ENCODE results near the gene SGCD. TPM values are rescaled to one million over a fixed set of nuclear protein-coding genes. Genes with fewer than 3 reads are reported as not detected.

Gene SGCD
- total RNA-seq, 1 experiment from 2014 or later: not detected

DNA sequence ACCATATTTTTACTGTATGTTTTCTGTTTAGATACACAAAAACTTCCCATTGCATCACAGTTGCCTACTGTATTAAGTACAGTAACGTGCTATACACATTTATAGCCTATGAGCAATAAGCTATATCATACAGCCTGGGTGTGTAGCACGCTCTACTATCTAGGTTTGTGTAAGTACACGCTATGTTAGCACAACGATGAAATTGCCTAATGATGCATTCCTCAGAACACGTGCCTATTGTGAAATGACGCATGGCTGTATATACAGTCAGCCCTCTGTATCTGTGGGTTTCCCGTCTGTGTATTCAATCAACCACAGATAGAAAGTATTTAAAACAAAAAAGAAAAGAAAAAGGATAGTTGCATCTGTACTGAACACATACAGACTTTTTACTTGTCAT, 64.2 kb downstream of the SGCD start:
- intact Hi-C loops (cut with micrococcal nuclease; ENCODE audit: unreplicated experiment) (no loop called here), in situ Hi-C loops (cut with HindIII; ENCODE audit: low pct_unique_long_range_greater_than_20kb, low sequenced_read_pairs) (no loop called here)
- ChIA-PET CTCF (no interaction called here), POLR2A (no interaction called here)
- no peaks in the 10 kb centered on the region for H3K4me1 ChIP-seq (ENCODE audit: control insufficient read depth, insufficient read depth, low read length)
- ATAC-seq: no peak
- no peaks in the 10 kb centered on the region for H3K36me3 ChIP-seq (ENCODE audit: control insufficient read depth, insufficient read depth, low read length)
- no peak overlapping the region for H3K4me3 ChIP-seq (ENCODE audit: low read depth in 2 of 2, low read length in 2 of 2)
- no peaks in the 10 kb centered on the region for H3K27me3 ChIP-seq (ENCODE audit: control insufficient read depth, insufficient read depth, low read length)
- H3K9me3 ChIP-seq (ENCODE audit: control insufficient read depth, insufficient read depth, low read depth, low read length): no peaks in the 10 kb centered on the region
- BruUV-seq (replicated peaks): no TSS peak
- TF ChIP-seq TCF7L2 (IDR thresholded peaks at IDR 0.05; ENCODE audit: low read depth, low read length): no peak
- TF ChIP-seq SIN3A (IDR thresholded peaks at IDR 0.05; ENCODE audit: borderline replicate concordance, insufficient read depth, low read depth, low read length): no peak
- TF ChIP-seq, protein P1, sequence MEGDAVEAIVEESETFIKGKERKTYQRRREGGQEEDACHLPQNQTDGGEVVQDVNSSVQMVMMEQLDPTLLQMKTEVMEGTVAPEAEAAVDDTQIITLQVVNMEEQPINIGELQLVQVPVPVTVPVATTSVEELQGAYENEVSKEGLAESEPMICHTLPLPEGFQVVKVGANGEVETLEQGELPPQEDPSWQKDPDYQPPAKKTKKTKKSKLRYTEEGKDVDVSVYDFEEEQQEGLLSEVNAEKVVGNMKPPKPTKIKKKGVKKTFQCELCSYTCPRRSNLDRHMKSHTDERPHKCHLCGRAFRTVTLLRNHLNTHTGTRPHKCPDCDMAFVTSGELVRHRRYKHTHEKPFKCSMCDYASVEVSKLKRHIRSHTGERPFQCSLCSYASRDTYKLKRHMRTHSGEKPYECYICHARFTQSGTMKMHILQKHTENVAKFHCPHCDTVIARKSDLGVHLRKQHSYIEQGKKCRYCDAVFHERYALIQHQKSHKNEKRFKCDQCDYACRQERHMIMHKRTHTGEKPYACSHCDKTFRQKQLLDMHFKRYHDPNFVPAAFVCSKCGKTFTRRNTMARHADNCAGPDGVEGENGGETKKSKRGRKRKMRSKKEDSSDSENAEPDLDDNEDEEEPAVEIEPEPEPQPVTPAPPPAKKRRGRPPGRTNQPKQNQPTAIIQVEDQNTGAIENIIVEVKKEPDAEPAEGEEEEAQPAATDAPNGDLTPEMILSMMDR (IDR thresholded peaks at IDR 0.05): no peak
- no peak for TF ChIP-seq REST (IDR thresholded peaks at IDR 0.05; ENCODE audit: insufficient read depth in 1 of 2, low read depth in 2 of 2, low read length in 1 of 2)
- no peak for TF ChIP-seq POLR2AphosphoS5 (IDR thresholded peaks at IDR 0.05; ENCODE audit: low read depth, low read length)
- no peak for DNase-seq (ENCODE audit: low read depth, low spot score)
- H3K27ac ChIP-seq (ENCODE audit: low read length): no peak overlapping the region

- Histone ChIP-seq H3K36me3 (ENCODE audit: control insufficient read depth, insufficient read depth, low read length) (no peaks in the 10 kb centered on the region), H3K27ac (ENCODE audit: low read length) (no peak overlapping the region), H3K27me3 (ENCODE audit: control insufficient read depth, insufficient read depth, low read length) (no peaks in the 10 kb centered on the region), H3K4me1 (ENCODE audit: control insufficient read depth, insufficient read depth, low read length) (no peaks in the 10 kb centered on the region), H3K4me3 (ENCODE audit: low read depth in 2 of 2, low read length in 2 of 2) (no peak overlapping the region), H3K9me3 (ENCODE audit: control insufficient read depth, insufficient read depth, low read depth, low read length) (no peaks in the 10 kb centered on the region)
- BruUV-seq (replicated peaks): no TSS peak
- no peak for DNase-seq (ENCODE audit: low read depth, low spot score)
- no peak for TF ChIP-seq TCF7L2 (IDR thresholded peaks at IDR 0.05; ENCODE audit: low read depth, low read length)
- TF ChIP-seq, protein P1 (IDR thresholded peaks at IDR 0.05): no peak
- TF ChIP-seq REST (IDR thresholded peaks at IDR 0.05; ENCODE audit: insufficient read depth in 1 of 2, low read depth in 2 of 2, low read length in 1 of 2): no peak
- no peak for TF ChIP-seq SIN3A (IDR thresholded peaks at IDR 0.05; ENCODE audit: borderline replicate concordance, insufficient read depth, low read depth, low read length)
- TF ChIP-seq POLR2AphosphoS5 (IDR thresholded peaks at IDR 0.05; ENCODE audit: low read depth, low read length): no peak
- intact Hi-C loops (cut with micrococcal nuclease; ENCODE audit: unreplicated experiment) (no loop called here), in situ Hi-C loops (cut with HindIII; ENCODE audit: low pct_unique_long_range_greater_than_20kb, low sequenced_read_pairs) (no loop called here)
- ATAC-seq: no peak
- POLR2A ChIA-PET: no interaction called here
- CTCF ChIA-PET: no interaction called here
Measured at GRCh38 chr5:156393980-156394379, 67.0 kb downstream of the SGCD start.

All from Panc1 (cell line).